Measurements from ENCODE around the gene PRKAB2. TPM values are rescaled to one million over a fixed set of nuclear protein-coding genes. Genes with fewer than 3 reads are reported as not detected.

The PRKAB2 gene
- total and polyA plus RNA-seq, 2 of the 13 experiments (the other 11 are each of a cell fraction or from before 2014, with no cell fraction given), result 44.0 to 118 TPM

GRCh38 chr1:147171399-147172167 lies 687 bp downstream of the PRKAB2 start (continued):
- TF ChIP-seq, protein P1, sequence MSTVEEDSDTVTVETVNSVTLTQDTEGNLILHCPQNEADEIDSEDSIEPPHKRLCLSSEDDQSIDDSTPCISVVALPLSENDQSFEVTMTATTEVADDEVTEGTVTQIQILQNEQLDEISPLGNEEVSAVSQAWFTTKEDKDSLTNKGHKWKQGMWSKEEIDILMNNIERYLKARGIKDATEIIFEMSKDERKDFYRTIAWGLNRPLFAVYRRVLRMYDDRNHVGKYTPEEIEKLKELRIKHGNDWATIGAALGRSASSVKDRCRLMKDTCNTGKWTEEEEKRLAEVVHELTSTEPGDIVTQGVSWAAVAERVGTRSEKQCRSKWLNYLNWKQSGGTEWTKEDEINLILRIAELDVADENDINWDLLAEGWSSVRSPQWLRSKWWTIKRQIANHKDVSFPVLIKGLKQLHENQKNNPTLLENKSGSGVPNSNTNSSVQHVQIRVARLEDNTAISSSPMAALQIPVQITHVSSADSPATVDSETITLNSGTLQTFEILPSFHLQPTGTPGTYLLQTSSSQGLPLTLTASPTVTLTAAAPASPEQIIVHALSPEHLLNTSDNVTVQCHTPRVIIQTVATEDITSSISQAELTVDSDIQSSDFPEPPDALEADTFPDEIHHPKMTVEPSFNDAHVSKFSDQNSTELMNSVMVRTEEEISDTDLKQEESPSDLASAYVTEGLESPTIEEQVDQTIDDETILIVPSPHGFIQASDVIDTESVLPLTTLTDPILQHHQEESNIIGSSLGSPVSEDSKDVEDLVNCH (CRISPR knock-in tag; IDR thresholded peaks at IDR 0.05), result no peak
- no peak for TF ChIP-seq ZNF484 (CRISPR knock-in tag; IDR thresholded peaks at IDR 0.05; ENCODE audit: borderline replicate concordance, low read depth)
- no peak; the same call in 1 of the 2 replicates for TF ChIP-seq MEIS2 (CRISPR knock-in tag; IDR thresholded peaks at IDR 0.05)
- TF ChIP-seq CREBL2 (CRISPR knock-in tag; IDR thresholded peaks at IDR 0.05; ENCODE audit: borderline replicate concordance), result 0 out of 2 replicates have a peak, but pooled peaks have one; percentile 49
- 0 out of 2 replicates have a peak, but pooled peaks have one; percentile 48 for TF ChIP-seq GLI4 (CRISPR knock-in tag; IDR thresholded peaks at IDR 0.05; ENCODE audit: borderline replicate concordance)
- TF ChIP-seq POLR2AphosphoS5 (IDR thresholded peaks at IDR 0.05; ENCODE audit: low read depth, low read length), result peak; percentile 43; the same call in 1 of the 2 replicates
- TF ChIP-seq, protein P2, sequence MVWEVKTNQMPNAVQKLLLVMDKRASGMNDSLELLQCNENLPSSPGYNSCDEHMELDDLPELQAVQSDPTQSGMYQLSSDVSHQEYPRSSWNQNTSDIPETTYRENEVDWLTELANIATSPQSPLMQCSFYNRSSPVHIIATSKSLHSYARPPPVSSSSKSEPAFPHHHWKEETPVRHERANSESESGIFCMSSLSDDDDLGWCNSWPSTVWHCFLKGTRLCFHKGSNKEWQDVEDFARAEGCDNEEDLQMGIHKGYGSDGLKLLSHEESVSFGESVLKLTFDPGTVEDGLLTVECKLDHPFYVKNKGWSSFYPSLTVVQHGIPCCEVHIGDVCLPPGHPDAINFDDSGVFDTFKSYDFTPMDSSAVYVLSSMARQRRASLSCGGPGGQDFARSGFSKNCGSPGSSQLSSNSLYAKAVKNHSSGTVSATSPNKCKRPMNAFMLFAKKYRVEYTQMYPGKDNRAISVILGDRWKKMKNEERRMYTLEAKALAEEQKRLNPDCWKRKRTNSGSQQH (CRISPR knock-in tag; IDR thresholded peaks at IDR 0.05; ENCODE audit: low read depth), result no peak
- TF ChIP-seq TOPORS (CRISPR knock-in tag; IDR thresholded peaks at IDR 0.05), result no peak
- TF ChIP-seq HNRNPUL1 (IDR thresholded peaks at IDR 0.05; ENCODE audit: low read depth, low read length), result no peak
- no peak for TF ChIP-seq SALL2 (CRISPR knock-in tag; IDR thresholded peaks at IDR 0.05)
- 0 out of 2 replicates have a peak, but pooled peaks have one; percentile 18 for TF ChIP-seq WIZ (CRISPR knock-in tag; IDR thresholded peaks at IDR 0.05)
- no peak for TF ChIP-seq ZNF891 (CRISPR knock-in tag; IDR thresholded peaks at IDR 0.05)
- no peak for TF ChIP-seq IRX3 (CRISPR knock-in tag; IDR thresholded peaks at IDR 0.05; ENCODE audit: borderline replicate concordance, low read depth)
- TF ChIP-seq, protein P3, sequence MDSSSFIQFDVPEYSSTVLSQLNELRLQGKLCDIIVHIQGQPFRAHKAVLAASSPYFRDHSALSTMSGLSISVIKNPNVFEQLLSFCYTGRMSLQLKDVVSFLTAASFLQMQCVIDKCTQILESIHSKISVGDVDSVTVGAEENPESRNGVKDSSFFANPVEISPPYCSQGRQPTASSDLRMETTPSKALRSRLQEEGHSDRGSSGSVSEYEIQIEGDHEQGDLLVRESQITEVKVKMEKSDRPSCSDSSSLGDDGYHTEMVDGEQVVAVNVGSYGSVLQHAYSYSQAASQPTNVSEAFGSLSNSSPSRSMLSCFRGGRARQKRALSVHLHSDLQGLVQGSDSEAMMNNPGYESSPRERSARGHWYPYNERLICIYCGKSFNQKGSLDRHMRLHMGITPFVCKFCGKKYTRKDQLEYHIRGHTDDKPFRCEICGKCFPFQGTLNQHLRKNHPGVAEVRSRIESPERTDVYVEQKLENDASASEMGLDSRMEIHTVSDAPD (CRISPR knock-in tag; IDR thresholded peaks at IDR 0.05), result no peak
- no peak for TF ChIP-seq HNF4A (CRISPR knock-in tag; IDR thresholded peaks at IDR 0.05)
- no peak for TF ChIP-seq MTERF4 (CRISPR knock-in tag; IDR thresholded peaks at IDR 0.05)
- no peak for TF ChIP-seq JARID2 (CRISPR knock-in tag; IDR thresholded peaks at IDR 0.05; ENCODE audit: insufficient replicate concordance)
- TF ChIP-seq KDM6A (CRISPR knock-in tag; IDR thresholded peaks at IDR 0.05; ENCODE audit: low read depth), result no peak
- TF ChIP-seq, protein P4, sequence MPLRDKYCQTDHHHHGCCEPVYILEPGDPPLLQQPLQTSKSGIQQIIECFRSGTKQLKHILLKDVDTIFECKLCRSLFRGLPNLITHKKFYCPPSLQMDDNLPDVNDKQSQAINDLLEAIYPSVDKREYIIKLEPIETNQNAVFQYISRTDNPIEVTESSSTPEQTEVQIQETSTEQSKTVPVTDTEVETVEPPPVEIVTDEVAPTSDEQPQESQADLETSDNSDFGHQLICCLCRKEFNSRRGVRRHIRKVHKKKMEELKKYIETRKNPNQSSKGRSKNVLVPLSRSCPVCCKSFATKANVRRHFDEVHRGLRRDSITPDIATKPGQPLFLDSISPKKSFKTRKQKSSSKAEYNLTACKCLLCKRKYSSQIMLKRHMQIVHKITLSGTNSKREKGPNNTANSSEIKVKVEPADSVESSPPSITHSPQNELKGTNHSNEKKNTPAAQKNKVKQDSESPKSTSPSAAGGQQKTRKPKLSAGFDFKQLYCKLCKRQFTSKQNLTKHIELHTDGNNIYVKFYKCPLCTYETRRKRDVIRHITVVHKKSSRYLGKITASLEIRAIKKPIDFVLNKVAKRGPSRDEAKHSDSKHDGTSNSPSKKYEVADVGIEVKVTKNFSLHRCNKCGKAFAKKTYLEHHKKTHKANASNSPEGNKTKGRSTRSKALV (CRISPR knock-in tag; IDR thresholded peaks at IDR 0.05), result 0 out of 2 replicates have a peak, but pooled peaks have one; percentile 8
- no peak for TF ChIP-seq HES4 (CRISPR knock-in tag; IDR thresholded peaks at IDR 0.05; ENCODE audit: borderline replicate concordance)
- no peak for TF ChIP-seq ZNF619 (CRISPR knock-in tag; IDR thresholded peaks at IDR 0.05)
